Limb (tissue), 2 donors: ENCODE measurements around the gene TXNRD3.
"Not testable (repeated sequence)": the region's sequence is repeated elsewhere in the genome, so short reads cannot be mapped to it uniquely, and the experiment has no call there.

Experiments
- DNase-seq, 2 donors: peaks; one replicate each; pipeline ENCODE4 v3.0.0-alpha.2; 2016; ENCODE audit errors: extremely low spot score in 2 of 2

Gene TXNRD3

DNA sequence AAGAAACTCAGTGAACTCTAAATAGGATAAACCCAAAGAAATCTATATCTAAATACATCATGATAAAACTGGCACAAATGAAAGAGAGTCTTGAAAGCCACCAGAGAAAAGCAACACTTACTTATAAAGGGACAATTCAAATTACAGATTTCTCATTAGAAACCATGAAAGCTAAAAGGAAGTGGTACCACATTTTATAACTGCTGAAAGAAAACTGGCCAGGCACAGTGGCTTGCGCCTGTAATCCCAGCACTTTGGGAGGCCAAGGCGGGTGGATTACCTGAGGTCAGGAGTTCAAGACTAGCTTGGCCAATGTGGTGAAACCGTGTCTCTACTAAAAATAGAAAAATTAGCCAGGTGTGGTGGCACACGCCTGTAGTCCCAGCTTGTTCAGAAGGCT, 59.4 kb downstream of the TXNRD3 start:
- not testable (repeated sequence) for DNase-seq

DNA sequence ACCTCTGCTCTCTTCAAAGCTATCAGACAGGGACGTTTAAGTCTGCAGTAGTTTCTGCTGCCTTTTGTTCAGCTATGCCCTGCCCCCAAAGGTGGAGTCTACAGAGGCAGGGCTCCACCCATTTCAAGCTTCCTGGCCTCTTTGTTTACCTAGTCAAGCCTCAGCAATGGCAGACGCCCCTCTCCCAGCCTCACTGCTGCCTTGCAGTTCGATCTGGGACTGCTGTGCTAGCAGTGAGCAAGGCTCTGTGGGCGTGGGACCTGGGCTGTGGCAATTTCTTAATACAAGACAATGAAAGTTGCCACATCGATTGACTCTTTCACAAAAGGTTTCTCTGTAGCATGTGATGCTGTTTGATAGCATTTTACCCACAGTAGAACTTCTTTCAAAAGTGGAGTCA, 63.4 kb downstream of the TXNRD3 start:
- not testable (repeated sequence) for DNase-seq

DNA sequence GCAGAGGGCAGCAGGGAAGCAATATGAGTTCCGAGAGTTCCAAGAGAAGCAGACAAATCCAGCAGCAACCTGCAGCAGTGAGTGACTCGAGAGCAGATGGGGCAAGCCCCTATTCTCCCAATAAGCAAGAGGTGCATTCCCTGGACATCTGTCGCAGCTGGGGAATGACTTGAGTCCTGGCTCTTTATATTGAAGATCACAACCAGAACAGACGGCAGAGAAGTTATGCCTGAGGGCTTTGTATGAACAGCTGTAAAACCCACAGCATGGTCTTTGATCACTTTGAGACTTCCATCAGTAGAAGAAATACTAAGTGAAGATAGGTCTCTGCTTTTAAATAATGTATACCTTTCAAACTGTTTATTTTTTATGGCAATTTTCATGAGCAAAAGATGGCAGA, 72.6 kb downstream of the TXNRD3 start:
- DNase-seq = no peak

DNA sequence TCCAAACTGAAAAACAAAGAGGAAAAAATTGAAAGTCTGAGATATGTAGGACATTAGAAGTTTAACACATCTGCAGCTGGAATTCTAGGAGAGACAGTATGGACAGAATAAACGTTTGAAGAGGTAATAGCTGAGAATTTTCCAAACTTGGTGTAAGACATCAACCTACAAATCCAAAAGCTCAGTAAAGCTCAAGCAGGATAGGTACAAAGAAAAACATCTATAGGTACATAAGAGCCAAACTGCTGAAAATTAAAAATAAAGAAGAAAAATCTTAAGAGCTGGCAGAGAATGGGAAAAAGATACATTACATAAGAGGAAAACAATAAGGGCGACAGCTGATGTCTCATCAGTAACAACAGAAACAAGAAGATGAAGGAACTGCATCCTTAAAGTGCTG, 73.4 kb downstream of the TXNRD3 start:
- no peak for DNase-seq

DNA sequence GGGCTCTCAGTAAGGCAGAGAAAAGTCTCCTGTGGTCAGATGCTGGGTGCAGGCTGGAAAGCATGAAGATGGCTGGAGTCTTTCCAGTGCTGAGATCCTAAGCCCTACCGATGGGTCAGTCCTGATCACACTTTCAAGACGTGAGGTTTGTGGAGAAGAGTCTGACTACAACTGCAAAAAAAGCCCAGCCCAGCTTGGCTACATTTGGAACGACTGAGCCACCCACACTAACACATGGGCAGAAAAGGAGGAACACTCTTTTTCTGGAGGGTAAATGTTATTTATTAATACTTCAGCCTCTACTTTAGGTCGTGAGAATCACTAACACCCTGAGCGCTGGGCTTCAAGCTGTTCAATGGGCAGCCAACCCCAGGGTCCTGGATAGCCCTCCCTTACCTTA, 74.2 kb downstream of the TXNRD3 start:
- no peak for DNase-seq

DNA sequence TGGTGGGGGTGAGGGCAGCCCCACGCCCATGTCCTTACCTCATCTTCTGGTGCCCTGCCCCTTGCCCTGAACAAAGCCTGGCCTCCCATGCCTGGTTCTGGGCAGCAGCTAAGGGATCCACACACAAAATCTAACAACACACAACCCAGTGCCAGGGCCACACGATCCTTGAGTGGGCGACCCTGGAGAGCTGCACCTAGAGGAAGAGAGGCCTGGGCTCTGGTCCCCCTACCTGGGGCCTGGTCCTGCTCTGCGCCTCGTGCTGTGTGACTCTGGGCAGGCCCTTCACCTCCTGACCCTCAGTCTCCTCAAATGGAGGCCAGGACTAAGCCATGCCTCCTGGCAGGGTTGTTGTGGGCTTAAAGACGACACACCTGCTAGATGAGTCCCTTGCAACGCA, 76.2 kb downstream of the TXNRD3 start:
- no peak for DNase-seq

DNA sequence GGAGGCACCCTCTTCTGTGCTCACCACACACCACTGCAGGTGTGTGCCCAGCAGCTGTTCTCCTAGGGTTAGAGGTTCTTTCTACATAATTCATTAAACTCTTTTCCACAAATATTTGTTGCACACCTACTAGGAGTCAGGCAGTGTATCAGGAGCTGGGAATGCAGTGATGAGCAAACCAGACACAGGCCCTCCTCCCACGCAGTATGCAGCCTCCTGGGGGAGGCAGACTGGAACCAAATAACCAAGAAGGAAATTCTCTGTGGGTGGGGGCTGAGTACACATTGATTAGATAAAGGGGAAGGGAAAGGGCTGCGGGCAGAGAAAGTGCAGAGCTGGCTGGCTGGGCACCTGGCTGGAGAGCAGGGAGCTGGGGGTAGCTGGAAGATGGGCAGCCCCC, 77.7 kb downstream of the TXNRD3 start:
- no peak for DNase-seq

DNA sequence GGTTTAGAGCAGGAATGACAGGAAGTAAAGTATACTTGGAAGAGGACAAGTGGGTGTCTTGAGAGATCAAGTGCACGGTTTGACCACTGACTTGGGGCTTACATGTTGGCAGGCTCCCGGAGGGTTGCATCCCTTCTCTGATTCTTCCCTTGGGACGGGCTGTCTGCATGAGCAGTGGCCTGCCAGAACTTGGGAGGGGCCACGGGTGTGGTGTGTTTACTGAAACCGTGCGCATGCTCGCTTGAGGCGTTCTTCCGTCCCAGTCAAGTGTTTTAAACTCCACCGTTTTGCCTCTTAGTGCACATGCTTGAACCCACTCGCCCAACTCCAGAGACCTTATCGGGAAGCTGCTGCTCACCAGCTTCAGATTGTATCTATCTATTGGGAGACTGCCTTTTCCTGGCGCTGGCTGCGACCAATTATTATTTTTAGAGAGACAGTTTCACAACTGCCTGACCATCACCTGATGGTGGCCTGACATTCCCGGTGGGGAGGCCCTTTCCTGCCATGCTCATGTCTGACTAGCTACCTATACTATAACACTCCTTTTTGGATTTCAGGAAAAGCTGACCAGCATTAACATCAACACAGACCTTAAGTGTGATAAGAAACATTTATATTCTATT, 81.3 kb downstream of the TXNRD3 start:
- no peak for DNase-seq

DNA sequence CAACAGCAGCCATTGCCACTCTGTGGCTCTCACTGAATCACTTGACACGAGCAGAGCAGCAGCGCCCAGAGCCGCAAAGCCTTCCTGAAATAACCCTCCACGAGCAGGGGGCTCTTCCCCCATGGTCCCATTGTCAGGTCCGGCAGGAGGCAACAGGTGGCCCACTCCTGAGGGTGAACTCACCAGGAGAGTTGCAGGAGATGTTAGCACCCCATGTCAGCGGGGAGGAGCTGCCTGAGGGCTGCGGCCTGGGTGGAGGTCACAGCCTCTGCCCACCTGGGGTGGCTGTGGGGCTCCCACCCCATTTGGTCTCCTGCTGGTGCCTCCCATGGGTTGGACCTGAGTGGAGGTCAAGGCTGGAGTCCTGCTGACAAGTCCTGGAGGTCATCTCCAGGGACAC, 83.8 kb downstream of the TXNRD3 start:
- DNase-seq = no peak

DNA sequence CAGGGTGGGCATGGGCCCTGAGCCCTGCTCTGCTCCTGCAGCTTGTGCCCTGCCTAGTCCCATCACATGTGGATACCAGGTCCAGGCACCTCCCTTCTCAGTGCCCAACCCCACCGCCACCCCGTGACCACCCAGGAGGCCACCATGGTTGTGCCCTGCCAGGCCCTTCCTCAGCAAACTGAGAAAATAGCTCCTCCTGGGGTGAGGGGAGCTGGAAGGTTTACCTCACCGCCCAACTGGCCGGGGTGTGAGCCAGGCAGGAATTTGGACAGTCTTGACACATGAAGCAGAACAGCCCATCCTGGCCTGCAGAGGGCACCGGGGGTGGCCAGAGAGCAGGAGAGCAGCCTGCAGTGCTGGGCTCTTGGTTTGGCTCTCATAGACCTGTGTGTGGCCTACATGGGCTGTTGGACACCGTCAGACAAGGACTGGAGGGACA, 84.8 kb downstream of the TXNRD3 start:
- no peak for DNase-seq

DNA sequence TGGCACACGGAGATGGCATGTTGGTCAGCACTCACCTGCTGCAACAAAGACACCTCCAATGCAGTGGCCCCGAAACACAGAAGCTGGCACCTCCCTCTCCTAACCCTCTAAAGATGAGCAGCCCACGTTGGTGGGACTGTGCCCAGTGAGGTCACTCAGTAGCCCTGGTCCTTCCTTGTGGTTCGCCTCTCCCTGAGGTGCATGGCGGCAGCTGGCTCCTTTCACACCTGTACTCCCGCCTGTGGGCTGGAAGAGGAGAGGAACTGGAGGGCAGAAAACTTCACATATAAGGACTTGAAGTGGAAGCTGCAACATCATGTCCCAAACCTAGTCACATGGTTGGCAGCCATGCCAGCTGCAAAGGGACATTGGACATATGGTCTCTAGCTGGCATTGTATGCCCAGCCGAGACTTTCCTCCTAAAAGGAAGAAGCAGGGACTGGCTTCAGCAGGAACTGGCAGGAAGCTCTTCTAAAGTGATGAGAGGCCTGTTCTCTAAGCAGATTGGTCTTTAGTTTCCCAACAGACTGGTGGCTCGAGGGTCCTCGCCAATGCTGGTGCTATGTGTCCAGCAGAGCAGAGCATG, 85.4 kb downstream of the TXNRD3 start:
- DNase-seq = no peak

DNA sequence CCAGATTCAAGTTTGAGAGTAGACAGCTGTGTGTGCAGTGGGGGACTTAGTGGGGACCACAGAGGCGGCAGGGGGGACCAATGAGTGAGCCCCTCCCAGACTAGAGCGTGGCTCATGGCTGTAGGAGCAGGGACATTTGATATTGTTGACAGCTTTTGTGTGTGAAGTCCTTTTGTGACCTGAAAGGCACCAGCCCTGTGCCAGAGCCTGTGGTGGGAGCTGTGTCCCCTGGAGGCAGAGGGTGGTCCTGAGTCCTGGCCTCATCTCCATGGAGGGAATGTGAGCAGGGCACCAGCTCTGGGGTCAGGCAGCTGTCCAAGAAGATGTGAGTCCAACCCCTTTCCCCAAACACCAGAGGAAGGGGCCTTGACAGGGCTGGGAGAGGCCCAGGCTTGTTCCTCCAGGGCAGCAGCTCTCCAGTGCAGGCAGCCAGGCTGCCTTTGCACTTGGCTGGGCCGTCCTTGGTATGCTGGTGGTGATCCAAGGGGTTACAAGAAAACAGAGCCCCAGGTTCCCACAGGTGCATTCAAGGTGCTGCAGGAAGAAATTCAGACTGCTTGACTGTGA, 86.1 kb downstream of the TXNRD3 start:
- no peak for DNase-seq

DNA sequence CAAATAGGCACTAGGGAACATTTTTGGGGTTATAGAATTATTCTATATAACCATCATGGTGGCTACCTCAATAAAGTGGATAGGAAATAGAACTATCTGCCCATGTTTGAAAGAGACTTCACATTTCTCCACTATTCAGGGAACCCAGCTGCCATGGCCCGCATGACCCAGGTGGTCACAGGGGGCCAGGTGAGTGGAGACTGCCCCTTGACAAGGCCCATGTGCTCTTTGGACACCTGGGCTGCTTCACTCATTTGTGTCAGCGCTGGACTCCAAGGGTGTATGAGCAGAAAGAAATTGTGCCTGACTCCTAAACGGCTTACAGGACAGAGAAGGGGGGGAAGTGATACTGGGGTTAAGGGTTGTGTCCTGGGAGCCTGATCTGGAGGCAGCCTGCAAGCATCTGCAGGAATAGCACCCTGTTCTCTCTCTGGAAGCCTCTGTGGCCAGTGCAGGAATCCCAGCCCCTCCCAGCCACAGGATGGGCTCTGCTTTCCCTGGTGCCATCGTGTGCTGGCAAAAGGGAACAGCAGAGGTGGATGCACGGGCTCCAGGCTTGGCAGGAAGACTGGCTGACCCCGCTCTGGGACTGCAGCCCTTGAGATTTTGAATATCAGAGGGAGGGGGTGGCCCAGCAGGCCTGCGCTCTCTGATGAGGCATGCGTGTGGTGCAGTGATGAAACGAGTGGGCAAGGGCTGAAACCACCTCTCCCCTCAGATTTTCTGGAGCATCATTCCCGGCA, 87.1 kb downstream of the TXNRD3 start:
- DNase-seq = no peak

DNA sequence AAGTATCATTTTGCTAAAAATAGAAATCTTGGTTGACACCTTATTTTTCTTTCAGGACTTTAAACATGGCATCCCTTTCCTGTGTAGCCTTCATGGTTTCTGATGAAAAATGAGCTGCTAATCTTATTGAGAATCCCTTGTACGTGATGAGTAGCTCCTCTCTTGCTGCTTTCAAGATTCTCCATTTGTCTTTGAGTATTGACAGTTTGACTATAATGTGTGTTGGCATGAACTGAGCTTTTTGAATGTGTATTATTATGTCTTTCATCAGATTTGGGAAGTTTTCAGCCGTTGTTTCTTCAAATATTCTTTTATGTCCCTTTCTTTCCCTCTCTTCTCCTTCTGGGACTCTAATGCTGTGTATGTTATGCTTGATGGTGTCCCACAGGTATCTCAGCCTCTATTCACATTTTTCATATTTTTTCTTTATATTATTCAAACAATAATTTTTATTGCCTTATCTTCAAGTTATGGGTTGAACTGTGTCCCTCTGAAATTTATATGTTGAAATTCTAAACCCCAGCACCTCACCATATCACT, 92.1 kb downstream of the TXNRD3 start:
- DNase-seq = no peak

DNA sequence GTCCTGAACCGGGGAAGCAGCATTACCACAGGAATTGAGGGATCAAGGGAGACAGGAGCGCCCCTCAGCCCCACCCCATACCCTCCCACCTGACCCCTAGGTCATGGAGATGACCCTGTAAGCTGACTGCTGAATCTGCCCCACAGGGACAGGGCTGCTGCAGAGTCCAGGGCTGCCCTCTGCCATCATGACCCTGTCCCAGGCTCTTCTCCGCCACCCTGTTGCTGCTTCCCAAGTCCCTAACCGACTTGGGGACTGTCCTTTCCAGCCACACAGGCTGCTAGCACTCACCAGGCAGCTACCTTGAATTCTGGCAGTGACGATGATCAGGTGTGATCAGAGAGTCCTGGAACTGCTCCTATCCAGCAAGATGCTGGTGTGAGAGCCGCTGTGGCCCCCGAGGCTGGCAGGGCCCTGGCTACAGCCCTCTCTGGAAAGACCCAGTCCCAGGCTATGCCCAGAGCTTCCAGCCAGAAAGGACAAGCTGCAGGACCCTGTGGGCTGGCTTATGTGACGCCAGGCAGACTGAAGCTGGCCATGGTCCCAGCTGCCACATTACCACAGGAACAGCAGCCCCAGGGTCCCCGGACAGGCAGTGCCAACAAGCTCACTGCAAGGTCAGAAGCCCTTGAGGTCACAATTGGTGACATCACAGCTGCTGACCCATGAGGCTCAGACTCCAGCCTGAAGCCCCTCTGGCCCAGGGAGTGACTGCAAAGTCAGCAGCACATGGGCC, 96.4 kb downstream of the TXNRD3 start, which contains the start of gene C3orf22:
C3orf22 (minus strand) TSS at position 597 of the 736 bp plus-strand sequence. CDS start 5,542 bp downstream, outside the sequence.
- peak in 1 of 2 donors; percentile 16 for DNase-seq

DNA sequence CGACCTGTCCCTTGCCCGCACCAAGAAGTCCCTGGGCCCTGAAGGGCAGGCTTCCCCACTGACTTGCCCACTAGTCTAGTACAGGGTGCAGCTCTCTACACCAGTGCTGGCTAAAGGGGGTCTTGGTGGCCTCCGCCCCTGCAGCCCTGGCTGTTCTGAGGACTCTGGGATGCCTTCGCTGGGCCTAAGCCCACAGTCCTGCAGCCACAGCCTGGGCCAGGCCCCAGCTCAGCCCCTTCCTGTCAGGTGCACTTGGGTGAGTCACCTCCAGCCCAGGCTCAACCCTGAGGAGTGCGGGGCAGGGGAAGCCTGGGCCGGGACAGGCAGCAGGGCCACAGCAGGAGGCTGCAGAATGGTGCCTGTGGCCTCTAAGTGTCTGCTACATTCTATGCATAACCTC, 97.2 kb downstream of the TXNRD3 start:
- DNase-seq = no peak

DNA sequence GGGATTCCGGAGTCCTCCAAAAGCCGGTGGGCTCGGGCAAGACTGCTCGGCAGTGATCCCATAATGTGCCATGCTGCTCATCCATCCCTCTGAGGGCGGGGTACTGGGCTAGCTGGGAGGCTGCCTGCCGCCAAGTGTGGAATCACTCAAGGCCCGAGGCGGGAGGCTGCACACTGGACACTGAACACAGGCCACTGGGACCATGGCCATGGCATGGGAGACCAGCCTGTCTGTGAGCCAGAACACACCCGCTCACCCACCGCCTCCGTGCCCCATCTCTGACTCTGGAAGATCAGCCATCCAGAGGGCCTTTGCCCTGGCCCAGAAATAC, 97.5 kb downstream of the TXNRD3 start:
- peak in 1 of 2 donors; percentile 10 for DNase-seq
